Measurements from ENCODE around the gene PFKP.

Gene PFKP

GRCh38 chr10:3067118-3067858 is at the start of gene PFKP:
Gene PFKP (plus strand): TSS chr10:3067548. CDS start chr10:3067596, 48 bp downstream.
- no peak for DNase-seq

DNA sequence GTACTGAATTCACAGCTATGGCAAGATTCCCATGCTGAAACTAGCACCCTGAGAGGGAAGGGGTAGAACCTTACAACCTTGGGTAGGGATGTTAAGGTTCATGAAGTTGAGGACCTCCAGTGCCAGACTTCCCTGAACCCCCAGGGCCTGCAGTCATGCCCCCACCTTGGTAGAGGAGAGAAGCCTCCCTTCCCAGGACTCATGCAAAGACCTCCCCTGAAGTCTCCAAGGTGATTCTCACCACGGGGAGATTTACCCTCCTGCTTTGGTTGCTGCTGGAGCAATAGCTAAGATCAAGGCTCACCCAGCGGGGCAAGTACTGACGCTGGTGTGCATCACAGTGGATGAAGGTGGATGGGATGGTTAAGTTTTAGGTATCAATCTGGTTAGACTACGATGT is 49.1 kb upstream of the PFKP start:
- DNase-seq, result no peak

- no peak for DNase-seq
These were observed 47.0 kb upstream of the PFKP start for GRCh38 chr10:3020311-3020710.

DNA sequence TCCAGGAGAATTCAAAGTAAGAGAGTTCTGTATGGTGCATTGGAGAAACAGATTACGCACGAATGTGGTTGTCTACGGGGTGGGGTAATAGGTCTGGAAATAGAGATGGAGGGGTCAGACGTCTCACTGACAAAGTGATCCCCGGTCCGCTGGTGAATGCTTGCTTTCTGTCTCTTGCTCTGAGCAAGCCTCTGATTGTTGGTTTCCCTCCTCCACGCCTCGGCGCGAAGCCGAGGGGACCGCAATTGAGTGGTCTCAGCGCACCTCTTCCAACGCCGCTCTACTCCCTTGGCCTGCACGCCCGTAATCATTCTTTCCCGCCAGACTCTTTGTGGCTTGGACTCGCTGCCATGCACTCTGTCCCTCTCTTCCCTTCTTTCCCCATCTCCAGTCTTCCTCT is 46.5 kb upstream of the PFKP start:
- no peak for DNase-seq

DNA sequence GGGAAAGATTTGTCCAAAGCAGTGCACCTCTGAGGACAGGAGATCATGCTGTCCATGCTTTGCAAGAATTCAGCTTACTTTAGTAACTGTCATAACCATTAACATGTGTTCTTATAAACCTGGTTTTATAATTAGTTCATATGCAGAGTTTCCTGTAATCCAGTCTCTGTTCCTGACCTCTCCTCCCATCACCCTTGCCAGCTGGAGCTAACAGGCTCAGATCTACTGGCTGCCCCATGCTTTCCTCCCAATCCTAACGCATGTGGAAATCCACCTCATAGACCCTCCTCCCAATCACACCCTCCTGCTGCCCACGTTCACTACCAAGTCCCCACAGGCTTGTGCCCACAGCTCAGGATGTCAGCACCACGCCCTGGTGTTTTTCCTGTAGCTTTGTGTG is 45.3 kb upstream of the PFKP start:
- no peak for DNase-seq

GRCh38 chr10:3023892-3024291 is 43.5 kb upstream of the PFKP start:
- DNase-seq, result no peak

GRCh38 chr10:3025026-3025683 is 42.2 kb upstream of the PFKP start:
- no peak for DNase-seq

GRCh38 chr10:3027866-3028265 is 39.5 kb upstream of the PFKP start:
- DNase-seq, result no peak

- DNase-seq, result no peak
These were observed 38.9 kb upstream of the PFKP start for GRCh38 chr10:3028441-3028840.

- no peak for DNase-seq
These were observed 36.6 kb upstream of the PFKP start for GRCh38 chr10:3030765-3031164.

DNA sequence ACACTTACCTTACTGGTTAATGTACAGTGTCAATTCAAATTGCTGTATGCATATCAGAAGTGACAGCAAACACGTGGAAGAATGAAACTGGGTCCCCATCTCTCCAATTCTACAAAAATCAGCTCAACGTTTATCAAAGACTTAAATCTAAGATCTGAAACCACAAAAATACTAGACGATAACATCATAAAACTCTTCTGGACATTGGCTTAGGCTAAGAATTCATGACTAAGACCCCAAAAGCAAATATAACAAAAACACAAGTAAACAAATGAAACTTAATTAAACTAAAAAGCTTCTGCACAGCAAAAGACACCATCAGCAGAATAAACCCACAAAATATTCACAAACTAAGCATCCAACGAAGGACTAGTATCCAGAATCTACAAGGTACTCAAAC is 35.9 kb upstream of the PFKP start:
- no peak for DNase-seq

GRCh38 chr10:3033925-3034324 is 33.4 kb upstream of the PFKP start:
- DNase-seq, result no peak

DNA sequence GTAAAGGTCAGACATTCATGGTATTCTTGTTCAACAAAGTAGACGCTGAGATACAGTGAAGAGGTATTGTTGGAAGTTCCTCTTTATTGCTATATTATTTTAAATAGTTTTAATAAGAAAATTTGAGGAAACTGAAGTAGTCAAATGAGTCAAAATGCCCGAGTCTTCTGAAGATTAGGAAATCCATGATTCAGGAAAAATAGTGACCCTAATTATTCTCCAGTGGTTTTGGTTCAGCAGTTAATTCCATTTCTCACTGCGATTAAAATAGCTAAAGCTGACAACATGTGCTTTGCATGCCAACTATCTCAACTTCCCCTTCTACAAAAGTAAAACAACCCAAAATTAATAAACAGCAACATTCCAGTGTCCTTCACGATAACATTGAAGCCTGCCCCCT is 32.7 kb upstream of the PFKP start:
- no peak for DNase-seq

GRCh38 chr10:3036155-3037021 is 31.0 kb upstream of the PFKP start:
- peak; percentile 24 for DNase-seq

DNA sequence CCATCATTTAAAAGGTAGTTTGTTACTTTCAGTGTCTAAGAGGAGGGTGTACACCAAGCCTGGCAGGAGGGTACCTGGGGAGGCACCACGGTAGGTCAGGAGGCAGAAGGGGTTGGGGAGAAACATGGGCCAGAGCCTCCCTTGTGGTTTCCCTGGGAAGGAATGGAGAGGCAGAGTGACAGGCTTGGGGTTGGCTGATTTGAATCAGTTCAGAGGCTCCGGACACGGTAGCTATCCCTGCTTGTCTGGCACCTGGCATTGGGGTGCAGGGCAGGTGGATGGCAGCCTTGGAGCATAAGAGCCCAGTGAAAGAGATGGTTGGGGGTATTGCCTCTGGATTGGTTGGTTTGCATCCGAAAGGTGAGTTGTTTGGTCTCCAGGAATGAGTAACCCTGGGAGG is 30.2 kb upstream of the PFKP start:
- no peak for DNase-seq

GRCh38 chr10:3040069-3040468 is 27.3 kb upstream of the PFKP start:
- DNase-seq, result no peak

GRCh38 chr10:3042589-3042988 is 24.8 kb upstream of the PFKP start:
- DNase-seq, result no peak

- peak; percentile 50 for DNase-seq
These were observed 23.6 kb upstream of the PFKP start for GRCh38 chr10:3043512-3044368.

DNA sequence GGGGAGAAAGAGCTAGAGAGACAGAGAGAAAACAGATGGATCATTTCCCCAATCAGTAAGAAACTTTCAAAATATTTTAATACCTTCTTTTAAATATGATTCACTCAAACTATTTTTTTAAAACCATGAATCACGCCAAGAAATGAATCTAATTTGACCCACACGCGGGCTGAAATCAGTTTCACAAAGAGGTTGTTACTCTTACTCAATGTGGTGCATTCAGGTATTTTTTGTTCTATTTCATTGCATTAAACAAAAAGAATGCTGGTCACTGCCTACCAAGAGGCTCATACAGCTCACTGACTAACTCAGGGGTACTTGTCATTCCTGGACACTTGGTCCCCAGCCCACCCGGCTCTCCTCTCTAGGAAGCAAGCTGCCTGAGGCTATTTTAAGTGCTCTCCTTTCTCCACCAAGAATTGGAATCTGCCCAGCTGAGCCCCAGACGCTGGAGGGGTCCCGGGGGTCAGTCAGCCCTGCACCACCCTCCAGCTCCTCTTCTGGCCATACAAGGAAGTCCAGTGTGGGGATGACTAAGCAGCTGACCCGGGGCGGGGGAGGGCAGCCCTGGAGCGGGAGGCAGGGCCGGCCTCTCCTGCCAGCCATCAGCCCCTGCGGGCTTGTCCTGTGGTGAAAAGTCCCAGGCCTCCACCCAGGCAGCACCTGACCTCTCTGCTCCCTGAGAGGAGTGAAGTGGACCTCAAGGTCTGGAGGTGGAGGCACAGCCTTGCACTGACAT is 21.7 kb upstream of the PFKP start:
- no peak for DNase-seq

GRCh38 chr10:3046210-3046779 is 21.1 kb upstream of the PFKP start:
- no peak for DNase-seq

- no peak for DNase-seq
These were observed 20.3 kb upstream of the PFKP start for GRCh38 chr10:3046981-3047547.

All from CD4-positive, alpha-beta T cell treated with Interleukin-15 for 1 hour (primary cell).